ENCODE results near the gene CR2.

Gene CR2

GRCh38 chr1:207454046-207454964 is at the start of gene CR2:
Gene CR2 (plus strand): TSS chr1:207454328. CDS start chr1:207454419, 91 bp downstream.
- H3K27ac ChIP-seq (ENCODE audit: poor library complexity, severe bottlenecking), result no peak within 1 kb of the TSS
- peak within 1 kb of the TSS; percentile 6 for H3K4me3 ChIP-seq (ENCODE audit: severe bottlenecking)
- no peaks in the 10 kb centered on the region for H3K36me3 ChIP-seq (ENCODE audit: low read depth)
- no peaks in the 10 kb centered on the region for H3K9me3 ChIP-seq (ENCODE audit: severe bottlenecking)
- TF ChIP-seq CTCF (IDR thresholded peaks at IDR 0.05; ENCODE audit: poor library complexity, severe bottlenecking), result no peak
- peak; percentile 47 for DNase-seq (ENCODE audit: low spot score)
- peak; percentile 88 for ATAC-seq (ENCODE audit: low read depth)
- H3K4me1 ChIP-seq (ENCODE audit: insufficient read depth, poor library complexity, severe bottlenecking), result peaks cover 3% of the 10 kb centered on the region
- H3K27me3 ChIP-seq (ENCODE audit: insufficient read depth, poor library complexity, severe bottlenecking), result peaks cover 87% of the 10 kb centered on the region

GRCh38 chr1:207404849-207405525 is 49.1 kb upstream of the CR2 start:
- Histone ChIP-seq H3K9me3 (ENCODE audit: severe bottlenecking) (no peaks in the 10 kb centered on the region), H3K4me1 (ENCODE audit: insufficient read depth, poor library complexity, severe bottlenecking) (no peaks in the 10 kb centered on the region), H3K4me3 (ENCODE audit: severe bottlenecking) (no peak overlapping the region), H3K27ac (ENCODE audit: poor library complexity, severe bottlenecking) (no peak overlapping the region), H3K36me3 (ENCODE audit: low read depth) (no peaks in the 10 kb centered on the region), H3K27me3 (ENCODE audit: insufficient read depth, poor library complexity, severe bottlenecking) (no peaks in the 10 kb centered on the region)
- peak; percentile 89 for TF ChIP-seq CTCF (IDR thresholded peaks at IDR 0.05; ENCODE audit: poor library complexity, severe bottlenecking)
- ATAC-seq (ENCODE audit: low read depth) (peak; percentile 73; the same call in 2 of the 3 replicates), DNase-seq (ENCODE audit: low spot score) (no peak)

GRCh38 chr1:207405814-207406213 is 48.3 kb upstream of the CR2 start:
- no peak overlapping the region for H3K27ac ChIP-seq (ENCODE audit: poor library complexity, severe bottlenecking)
- no peaks in the 10 kb centered on the region for H3K9me3 ChIP-seq (ENCODE audit: severe bottlenecking)
- no peak overlapping the region for H3K4me3 ChIP-seq (ENCODE audit: severe bottlenecking)
- DNase-seq (ENCODE audit: low spot score), result no peak
- TF ChIP-seq CTCF (IDR thresholded peaks at IDR 0.05; ENCODE audit: poor library complexity, severe bottlenecking), result no peak
- H3K36me3 ChIP-seq (ENCODE audit: low read depth), result no peaks in the 10 kb centered on the region
- no peaks in the 10 kb centered on the region for H3K4me1 ChIP-seq (ENCODE audit: insufficient read depth, poor library complexity, severe bottlenecking)
- no peaks in the 10 kb centered on the region for H3K27me3 ChIP-seq (ENCODE audit: insufficient read depth, poor library complexity, severe bottlenecking)
- ATAC-seq (ENCODE audit: low read depth), result no peak

GRCh38 chr1:207407655-207408260 is 46.4 kb upstream of the CR2 start:
- H3K4me3 ChIP-seq (ENCODE audit: severe bottlenecking), result no peak overlapping the region
- DNase-seq (ENCODE audit: low spot score) (no peak), ATAC-seq (ENCODE audit: low read depth) (no peak)

More at GRCh38 chr1:207407655-207408260, 46.4 kb upstream of the CR2 start:
- no peaks in the 10 kb centered on the region for H3K9me3 ChIP-seq (ENCODE audit: severe bottlenecking)
- no peak overlapping the region for H3K27ac ChIP-seq (ENCODE audit: poor library complexity, severe bottlenecking)
- TF ChIP-seq CTCF (IDR thresholded peaks at IDR 0.05; ENCODE audit: poor library complexity, severe bottlenecking), result no peak
- no peaks in the 10 kb centered on the region for H3K4me1 ChIP-seq (ENCODE audit: insufficient read depth, poor library complexity, severe bottlenecking)
- no peaks in the 10 kb centered on the region for H3K36me3 ChIP-seq (ENCODE audit: low read depth)
- no peaks in the 10 kb centered on the region for H3K27me3 ChIP-seq (ENCODE audit: insufficient read depth, poor library complexity, severe bottlenecking)
